Upper lobe of right lung (tissue), 1 donor: Measurements from ENCODE around the gene KRIT1. TPM values are rescaled to one million over a fixed set of nuclear protein-coding genes. Genes with fewer than 3 reads are reported as not detected.

Source experiments
- ATAC-seq: fragments of 200-7000 bp; cut with Tn5 transposase; one replicate; pipeline ENCODE4 v1.9.1; 2020; ENCODE audit warnings: mild to moderate bottlenecking, moderate library complexity
- DNase-seq: peaks from one replicate; pipeline ENCODE4 v3.0.0-alpha.2; 2020
- H3K27ac ChIP-seq: fragments of 200-600 bp; one replicate; pipeline ENCODE4 v1.8.0; 2022
- H3K27me3 ChIP-seq: fragments of 200-600 bp; one replicate; pipeline ENCODE4 v1.8.0; 2022; ENCODE audit warnings: mild to moderate bottlenecking
- H3K36me3 ChIP-seq: fragments of 200-600 bp; one replicate; pipeline ENCODE4 v1.8.0; 2022
- H3K4me1 ChIP-seq: fragments of 200-600 bp; one replicate; pipeline ENCODE4 v1.8.0; 2022
- H3K4me3 ChIP-seq: fragments of 200-600 bp; one replicate; pipeline ENCODE4 v1.8.0; 2022; ENCODE audit warnings: mild to moderate bottlenecking
- H3K9me3 ChIP-seq: fragments of 200-600 bp; one replicate; pipeline ENCODE4 v1.8.0; 2022
- intact Hi-C: fragments of 100-400 bp; cut with DNase I; formaldehyde crosslinking; loops from one replicate; pipeline ENCODE4 v1.11.0; 2022
- microRNA-seq: library from miRNA; unstranded; fragments of <30 nt; microRNA quantifications from one replicate; pipeline ENCODE4 v1.2.0, GENCODE V29; 2020; ENCODE audit warnings: borderline microRNAs expressed
- total RNA-seq: library from RNA; stranded (reverse); fragmentation: NEBNext Ultra II Directional; extraction: Animal tissue kit (Norgen Biotek cat#: 25700); gene quantifications from one replicate; pipeline ENCODE4 v1.2.1, GENCODE V29; 2021
- TF ChIP-seq, protein P1 (sequence below): fragments of 200-600 bp; IDR thresholded peaks from one replicate; pipeline ENCODE4 v1.8.0; 2022; ENCODE audit warnings: antibody characterized with exemption
- donor health status: DM: no; HTN: yes; CAD: no; lungs with severe emphysema.

Gene KRIT1
- total RNA-seq, 1 donor from 2014 or later, result 37.7 TPM

DNA sequence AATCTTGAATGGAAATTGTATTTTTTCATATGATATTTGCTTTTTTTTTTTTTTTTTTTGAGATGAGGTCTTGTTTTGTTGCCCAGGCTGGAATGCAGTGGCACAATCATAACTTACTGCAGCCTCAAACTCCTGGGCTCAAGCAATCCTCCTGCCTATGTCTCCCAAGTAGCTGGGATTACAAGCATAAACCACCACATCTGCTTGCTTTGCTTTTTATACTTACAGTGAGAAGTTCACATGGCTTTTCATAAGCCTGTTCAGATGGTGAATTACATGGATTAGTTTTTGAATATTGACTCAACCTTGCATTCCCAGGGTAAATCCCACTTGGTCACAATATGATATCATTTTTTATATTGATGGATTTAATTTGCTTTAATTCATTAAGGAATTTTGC is 88.7 kb downstream of the KRIT1 start:
- H3K9me3 ChIP-seq, result no peaks in the 10 kb centered on the region
- no peak overlapping the region for H3K27ac ChIP-seq
- H3K4me3 ChIP-seq, result no peak overlapping the region
- no peaks in the 10 kb centered on the region for H3K27me3 ChIP-seq
- no peaks in the 10 kb centered on the region for H3K4me1 ChIP-seq
- no peaks in the 10 kb centered on the region for H3K36me3 ChIP-seq
- intact Hi-C loops, result no loop called here
- no peak for ATAC-seq
- TF ChIP-seq, protein P1, sequence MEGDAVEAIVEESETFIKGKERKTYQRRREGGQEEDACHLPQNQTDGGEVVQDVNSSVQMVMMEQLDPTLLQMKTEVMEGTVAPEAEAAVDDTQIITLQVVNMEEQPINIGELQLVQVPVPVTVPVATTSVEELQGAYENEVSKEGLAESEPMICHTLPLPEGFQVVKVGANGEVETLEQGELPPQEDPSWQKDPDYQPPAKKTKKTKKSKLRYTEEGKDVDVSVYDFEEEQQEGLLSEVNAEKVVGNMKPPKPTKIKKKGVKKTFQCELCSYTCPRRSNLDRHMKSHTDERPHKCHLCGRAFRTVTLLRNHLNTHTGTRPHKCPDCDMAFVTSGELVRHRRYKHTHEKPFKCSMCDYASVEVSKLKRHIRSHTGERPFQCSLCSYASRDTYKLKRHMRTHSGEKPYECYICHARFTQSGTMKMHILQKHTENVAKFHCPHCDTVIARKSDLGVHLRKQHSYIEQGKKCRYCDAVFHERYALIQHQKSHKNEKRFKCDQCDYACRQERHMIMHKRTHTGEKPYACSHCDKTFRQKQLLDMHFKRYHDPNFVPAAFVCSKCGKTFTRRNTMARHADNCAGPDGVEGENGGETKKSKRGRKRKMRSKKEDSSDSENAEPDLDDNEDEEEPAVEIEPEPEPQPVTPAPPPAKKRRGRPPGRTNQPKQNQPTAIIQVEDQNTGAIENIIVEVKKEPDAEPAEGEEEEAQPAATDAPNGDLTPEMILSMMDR, result no peak
- no peak for DNase-seq

DNA sequence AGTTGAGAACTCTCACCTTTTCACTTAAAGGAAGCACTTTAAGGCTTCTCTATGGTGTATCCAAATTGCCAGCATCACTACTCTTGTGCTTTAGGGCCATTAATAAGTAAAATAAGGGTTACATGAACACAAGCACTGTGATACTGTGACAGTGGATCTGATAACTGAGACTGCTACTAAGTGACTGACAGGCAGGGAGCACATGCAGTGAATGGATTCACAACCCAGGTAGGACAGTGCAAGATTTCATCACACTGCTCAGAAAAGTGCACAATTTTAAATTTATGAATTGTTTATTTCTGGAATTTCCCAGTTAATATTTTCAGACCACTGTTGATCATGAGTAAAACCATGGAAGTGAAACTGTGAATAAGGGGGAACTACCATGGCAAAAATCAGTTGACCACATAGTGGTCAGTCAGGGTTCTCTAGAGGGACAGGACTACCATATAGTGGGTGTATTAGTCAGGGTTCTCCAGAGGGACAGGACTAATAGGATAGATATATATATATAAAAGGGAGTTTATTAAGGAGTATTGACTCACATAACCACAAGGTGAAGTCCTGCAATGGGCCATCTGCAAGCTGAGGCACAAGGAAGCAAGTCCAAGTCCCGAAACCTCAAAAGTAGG is 90.5 kb downstream of the KRIT1 start:
- no peak for ATAC-seq
- intact Hi-C loops, result no loop called here
- TF ChIP-seq, protein P1, result no peak

DNA sequence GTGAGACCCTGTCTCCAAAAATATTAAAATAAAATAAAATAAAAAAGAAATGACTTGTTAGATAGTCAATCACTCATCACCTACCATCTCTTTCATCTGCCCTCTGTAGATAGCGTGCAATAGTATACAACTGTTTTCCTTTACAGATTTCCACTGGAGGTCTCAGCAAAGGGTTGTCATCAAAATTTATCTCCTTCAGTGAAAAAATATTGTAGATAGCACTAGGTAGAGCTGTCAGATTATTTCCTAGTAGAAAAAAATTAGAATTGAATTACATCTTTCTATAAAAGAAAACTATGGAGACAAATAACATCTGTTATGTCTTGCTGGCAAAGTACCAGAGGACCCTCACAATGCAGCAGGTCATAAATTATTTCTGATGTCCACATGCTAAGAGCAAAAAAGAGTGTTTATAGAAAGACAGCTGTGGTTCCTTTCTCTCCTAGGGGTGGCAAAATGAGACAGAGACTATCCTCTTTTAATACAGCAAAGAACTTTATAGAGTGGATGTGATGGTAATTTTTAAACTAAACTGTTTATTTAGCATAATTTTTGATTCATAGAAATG is 95.2 kb downstream of the KRIT1 start:
- TF ChIP-seq, protein P1, result no peak
- intact Hi-C loops, result no loop called here
- Histone ChIP-seq H3K9me3 (no peaks in the 10 kb centered on the region), H3K4me1 (no peaks in the 10 kb centered on the region), H3K4me3 (no peak overlapping the region), H3K36me3 (no peaks in the 10 kb centered on the region), H3K27ac (no peak overlapping the region), H3K27me3 (no peaks in the 10 kb centered on the region)
- ATAC-seq (no peak), DNase-seq (no peak)

More for the DNA sequence above, 90.5 kb downstream of the KRIT1 start:
- H3K27ac ChIP-seq, result no peak overlapping the region
- no peaks in the 10 kb centered on the region for H3K27me3 ChIP-seq
- H3K36me3 ChIP-seq, result no peaks in the 10 kb centered on the region
- no peak for DNase-seq
- H3K4me3 ChIP-seq, result no peak overlapping the region
- no peaks in the 10 kb centered on the region for H3K4me1 ChIP-seq
- no peaks in the 10 kb centered on the region for H3K9me3 ChIP-seq

DNA sequence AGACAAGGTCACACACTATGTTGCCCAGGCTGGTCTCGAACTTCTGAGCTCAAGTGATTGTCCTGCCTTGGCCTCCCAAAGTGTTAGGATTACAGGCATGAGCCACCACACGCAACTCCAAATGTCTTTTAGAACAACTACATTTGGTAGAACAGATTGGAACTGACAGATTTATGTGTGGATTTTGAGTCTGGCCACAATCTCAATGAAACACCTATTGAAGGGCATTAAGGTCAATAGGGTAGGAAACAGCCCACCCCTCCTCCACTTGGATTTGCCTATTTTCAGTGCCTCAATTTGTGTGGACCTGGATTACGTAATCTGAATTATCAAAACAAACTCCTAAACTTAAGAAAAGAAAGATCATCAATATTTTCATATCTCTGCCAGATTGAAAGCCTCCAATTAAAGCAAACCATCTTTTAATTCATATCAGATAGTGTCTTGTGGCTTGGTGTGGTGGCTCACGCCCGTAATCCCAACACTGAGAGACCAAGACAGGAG is 95.9 kb downstream of the KRIT1 start:
- intact Hi-C loops, result no loop called here
- Histone ChIP-seq H3K36me3 (no peaks in the 10 kb centered on the region), H3K27ac (no peak overlapping the region), H3K27me3 (no peaks in the 10 kb centered on the region), H3K4me1 (no peaks in the 10 kb centered on the region), H3K9me3 (no peaks in the 10 kb centered on the region), H3K4me3 (no peak overlapping the region)
- TF ChIP-seq, protein P1, result no peak
- ATAC-seq, result no peak
- no peak for DNase-seq

Small RNA genes lying within 50 kb of the gene (microRNA-seq; reads per million reads assigned to microRNA genes)
- gene MIR1285-1, result not detected

Other genes with a start within 250 kb of the KRIT1 start
- 175 TPM for gene CYP51A1, start 111.4 kb downstream of the KRIT1 start, total RNA-seq
- gene LRRD1, start 66.8 kb downstream of the KRIT1 start, total RNA-seq, result not detected
- gene ANKIB1, start 60 bp upstream of the KRIT1 start, total RNA-seq, result 50.1 TPM
- 35.8 TPM for gene GATAD1, start 201.6 kb upstream of the KRIT1 start, total RNA-seq
- not detected for gene ERVW-1, start 232.0 kb upstream of the KRIT1 start, total RNA-seq